ENCODE results near the gene HJV.
"Not testable (repeated sequence)": the region's sequence is repeated elsewhere in the genome, so short reads cannot be mapped to it uniquely, and the experiment has no call there.

HJV gene

GRCh38 chr1:146036965-146037646 lies 15.6 kb upstream of the HJV start:
- no peaks in the 10 kb centered on the region for H3K9me3 ChIP-seq (ENCODE audit: control insufficient read depth, insufficient read depth, low read length)
- H3K36me3 ChIP-seq (ENCODE audit: control insufficient read depth, insufficient read depth, low read length): no peaks in the 10 kb centered on the region
- peaks cover 2% of the 10 kb centered on the region for H3K4me1 ChIP-seq (ENCODE audit: control insufficient read depth, insufficient read depth, low read length)
- peak overlapping the region; percentile 92 for H3K9ac ChIP-seq (ENCODE audit: low read depth, low read length)
- peak overlapping the region; percentile 99 for H3K4me3 ChIP-seq (ENCODE audit: low read depth, low read length)
- no peaks in the 10 kb centered on the region for H3K27me3 ChIP-seq (ENCODE audit: control insufficient read depth, insufficient read depth, low read length)

- no peak overlapping the region for H3K9ac ChIP-seq (ENCODE audit: low read depth, low read length)
- H3K36me3 ChIP-seq (ENCODE audit: control insufficient read depth, insufficient read depth, low read length): no peaks in the 10 kb centered on the region
- no peaks in the 10 kb centered on the region for H3K9me3 ChIP-seq (ENCODE audit: control insufficient read depth, insufficient read depth, low read length)
- H3K27me3 ChIP-seq (ENCODE audit: control insufficient read depth, insufficient read depth, low read length): no peaks in the 10 kb centered on the region
- H3K4me3 ChIP-seq (ENCODE audit: low read depth, low read length): peak overlapping the region; percentile 99
- H3K4me1 ChIP-seq (ENCODE audit: control insufficient read depth, insufficient read depth, low read length): peaks cover 2% of the 10 kb centered on the region
Observed at GRCh38 chr1:146036241-146036964, 14.9 kb upstream of the HJV start.

- Histone ChIP-seq H3K36me3 (ENCODE audit: control insufficient read depth, insufficient read depth, low read length) (no peaks in the 10 kb centered on the region), H3K27me3 (ENCODE audit: control insufficient read depth, insufficient read depth, low read length) (no peaks in the 10 kb centered on the region), H3K9ac (ENCODE audit: low read depth, low read length) (peak overlapping the region; percentile 50), H3K9me3 (ENCODE audit: control insufficient read depth, insufficient read depth, low read length) (no peaks in the 10 kb centered on the region), H3K4me3 (ENCODE audit: low read depth, low read length) (peak overlapping the region; percentile 99), H3K4me1 (ENCODE audit: control insufficient read depth, insufficient read depth, low read length) (peaks cover 2% of the 10 kb centered on the region)
Observed at GRCh38 chr1:146035048-146035423, 13.5 kb upstream of the HJV start.

- H3K4me3 ChIP-seq (ENCODE audit: low read depth, low read length): no peak overlapping the region
- H3K9ac ChIP-seq (ENCODE audit: low read depth, low read length): peak overlapping the region; percentile 39
- H3K9me3 ChIP-seq (ENCODE audit: control insufficient read depth, insufficient read depth, low read length): no peaks in the 10 kb centered on the region
- peaks cover 2% of the 10 kb centered on the region for H3K4me1 ChIP-seq (ENCODE audit: control insufficient read depth, insufficient read depth, low read length)
- no peaks in the 10 kb centered on the region for H3K27me3 ChIP-seq (ENCODE audit: control insufficient read depth, insufficient read depth, low read length)
- H3K36me3 ChIP-seq (ENCODE audit: control insufficient read depth, insufficient read depth, low read length): no peaks in the 10 kb centered on the region
Observed at GRCh38 chr1:146032631-146033219, 11.2 kb upstream of the HJV start.

GRCh38 chr1:146031476-146031875 lies 9.9 kb upstream of the HJV start:
- no peak overlapping the region for H3K9ac ChIP-seq (ENCODE audit: low read depth, low read length)
- H3K27me3 ChIP-seq (ENCODE audit: control insufficient read depth, insufficient read depth, low read length): no peaks in the 10 kb centered on the region
- no peaks in the 10 kb centered on the region for H3K9me3 ChIP-seq (ENCODE audit: control insufficient read depth, insufficient read depth, low read length)
- H3K36me3 ChIP-seq (ENCODE audit: control insufficient read depth, insufficient read depth, low read length): no peaks in the 10 kb centered on the region
- H3K4me1 ChIP-seq (ENCODE audit: control insufficient read depth, insufficient read depth, low read length): peaks cover 2% of the 10 kb centered on the region
- no peak overlapping the region for H3K4me3 ChIP-seq (ENCODE audit: low read depth, low read length)

- H3K4me1 ChIP-seq (ENCODE audit: control insufficient read depth, insufficient read depth, low read length): no peaks in the 10 kb centered on the region
- no peak overlapping the region for H3K9ac ChIP-seq (ENCODE audit: low read depth, low read length)
- H3K4me3 ChIP-seq (ENCODE audit: low read depth, low read length): no peak overlapping the region
- H3K27me3 ChIP-seq (ENCODE audit: control insufficient read depth, insufficient read depth, low read length): no peaks in the 10 kb centered on the region
- no peaks in the 10 kb centered on the region for H3K36me3 ChIP-seq (ENCODE audit: control insufficient read depth, insufficient read depth, low read length)
- H3K9me3 ChIP-seq (ENCODE audit: control insufficient read depth, insufficient read depth, low read length): no peaks in the 10 kb centered on the region
Observed at GRCh38 chr1:146029117-146029516, 7.6 kb upstream of the HJV start.

- H3K36me3 ChIP-seq (ENCODE audit: control insufficient read depth, insufficient read depth, low read length); H3K27me3 ChIP-seq (ENCODE audit: control insufficient read depth, insufficient read depth, low read length); H3K9me3 ChIP-seq (ENCODE audit: control insufficient read depth, insufficient read depth, low read length); H3K4me1 ChIP-seq (ENCODE audit: control insufficient read depth, insufficient read depth, low read length); H3K9ac ChIP-seq (ENCODE audit: low read depth, low read length); H3K4me3 ChIP-seq (ENCODE audit: low read depth, low read length): not testable (repeated sequence)
Observed at GRCh38 chr1:146026650-146027049, 5.1 kb upstream of the HJV start.

- H3K9me3 ChIP-seq (ENCODE audit: control insufficient read depth, insufficient read depth, low read length); H3K4me3 ChIP-seq (ENCODE audit: low read depth, low read length); H3K36me3 ChIP-seq (ENCODE audit: control insufficient read depth, insufficient read depth, low read length); H3K9ac ChIP-seq (ENCODE audit: low read depth, low read length); H3K4me1 ChIP-seq (ENCODE audit: control insufficient read depth, insufficient read depth, low read length); H3K27me3 ChIP-seq (ENCODE audit: control insufficient read depth, insufficient read depth, low read length): not testable (repeated sequence)
Observed at GRCh38 chr1:146025787-146026495, 4.4 kb upstream of the HJV start.

- Histone ChIP-seq H3K27me3 (ENCODE audit: control insufficient read depth, insufficient read depth, low read length) (peaks cover 38% of the 10 kb centered on the region), H3K4me3 (ENCODE audit: low read depth, low read length) (no peak overlapping the region)
Observed at GRCh38 chr1:146022403-146023127, 1.0 kb upstream of the HJV start.

GRCh38 chr1:146021050-146021445 lies 487 bp downstream of the HJV start:
- H3K4me1 ChIP-seq (ENCODE audit: control insufficient read depth, insufficient read depth, low read length): no peaks in the 10 kb centered on the region
- no peaks in the 10 kb centered on the region for H3K9me3 ChIP-seq (ENCODE audit: control insufficient read depth, insufficient read depth, low read length)
- H3K27me3 ChIP-seq (ENCODE audit: control insufficient read depth, insufficient read depth, low read length): peaks cover 47% of the 10 kb centered on the region
- H3K9ac ChIP-seq (ENCODE audit: low read depth, low read length): no peak overlapping the region
- no peaks in the 10 kb centered on the region for H3K36me3 ChIP-seq (ENCODE audit: control insufficient read depth, insufficient read depth, low read length)
- H3K4me3 ChIP-seq (ENCODE audit: low read depth, low read length): no peak overlapping the region

More at GRCh38 chr1:146022403-146023127, 1.0 kb upstream of the HJV start:
- H3K36me3 ChIP-seq (ENCODE audit: control insufficient read depth, insufficient read depth, low read length): no peaks in the 10 kb centered on the region
- H3K9ac ChIP-seq (ENCODE audit: low read depth, low read length): no peak overlapping the region
- no peaks in the 10 kb centered on the region for H3K4me1 ChIP-seq (ENCODE audit: control insufficient read depth, insufficient read depth, low read length)
- H3K9me3 ChIP-seq (ENCODE audit: control insufficient read depth, insufficient read depth, low read length): no peaks in the 10 kb centered on the region
